Midbrain (tissue), 1 donor: Measurements from ENCODE around the gene PAQR5.
"Not testable (repeated sequence)": the region's sequence is repeated elsewhere in the genome, so short reads cannot be mapped to it uniquely, and the experiment has no call there.

Experiments
- DNase-seq: peaks from one replicate; lab custom pipeline; 2025; lab: John Stamatoyannopoulos, UW

PAQR5 gene, protein sequence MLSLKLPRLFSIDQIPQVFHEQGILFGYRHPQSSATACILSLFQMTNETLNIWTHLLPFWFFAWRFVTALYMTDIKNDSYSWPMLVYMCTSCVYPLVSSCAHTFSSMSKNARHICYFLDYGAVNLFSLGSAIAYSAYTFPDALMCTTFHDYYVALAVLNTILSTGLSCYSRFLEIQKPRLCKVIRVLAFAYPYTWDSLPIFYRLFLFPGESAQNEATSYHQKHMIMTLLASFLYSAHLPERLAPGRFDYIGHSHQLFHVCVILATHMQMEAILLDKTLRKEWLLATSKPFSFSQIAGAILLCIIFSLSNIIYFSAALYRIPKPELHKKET

DNA sequence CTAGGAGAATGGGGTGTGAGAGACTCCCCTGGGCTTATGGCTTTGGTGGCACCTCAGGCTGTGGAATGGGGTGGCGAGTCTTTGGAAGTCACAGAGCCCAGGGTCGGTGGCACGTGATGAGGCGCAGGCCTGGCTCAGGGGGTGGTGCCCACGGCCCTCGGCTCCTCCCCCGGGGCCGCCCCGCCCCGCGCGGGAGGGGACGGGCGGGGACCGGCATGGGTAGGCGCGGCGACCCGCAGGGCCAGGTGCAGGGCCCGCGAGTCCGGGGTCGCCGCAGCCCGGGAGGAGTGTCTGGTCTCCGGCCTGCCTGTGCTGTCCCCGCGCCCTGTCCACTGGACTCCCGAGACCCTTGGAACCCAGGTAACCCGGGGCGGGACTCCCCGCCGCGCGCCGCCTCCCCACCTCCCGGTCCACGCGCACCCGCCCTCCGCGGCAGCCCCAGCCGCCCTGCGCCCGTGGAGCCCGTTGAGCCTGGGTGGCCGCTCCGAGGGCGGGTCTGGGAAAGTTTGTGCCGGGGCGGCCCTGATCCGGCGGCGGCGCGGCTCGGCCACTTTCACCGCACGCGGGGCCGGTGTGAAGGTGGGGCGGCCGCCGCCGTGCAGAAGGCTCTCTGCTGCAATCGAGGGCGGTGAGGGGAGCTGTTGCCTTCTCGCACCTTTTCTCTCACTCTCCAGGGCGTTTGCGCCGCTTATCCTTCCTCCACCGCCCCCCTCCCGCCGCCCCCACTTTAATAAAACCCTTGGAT, at the start of gene PAQR5:
Gene PAQR5 (plus strand): TSS at position 216 of the 745 bp plus-strand sequence. CDS start 61,169 bp downstream, outside the sequence.
- DNase-seq: no peak

DNA sequence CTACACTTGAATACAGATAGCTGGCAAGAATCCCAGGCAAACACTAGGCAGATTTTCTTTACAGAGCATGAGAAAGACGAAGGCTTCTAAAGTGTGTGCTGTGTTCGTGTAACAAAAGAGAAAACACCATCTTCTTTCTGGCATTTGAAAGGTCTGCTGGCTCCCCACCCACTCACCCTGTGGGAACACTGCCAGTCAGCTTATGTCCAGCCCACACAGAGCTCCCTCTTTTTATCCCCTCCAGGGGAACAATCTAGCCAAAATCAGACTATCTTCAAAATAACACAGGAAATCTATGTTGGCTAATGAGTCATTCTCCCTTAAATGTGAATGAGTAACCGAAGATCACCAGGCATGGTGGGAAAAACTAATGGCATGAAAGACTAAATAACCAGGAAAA, 45.6 kb upstream of the PAQR5 start:
- DNase-seq: no peak

DNA sequence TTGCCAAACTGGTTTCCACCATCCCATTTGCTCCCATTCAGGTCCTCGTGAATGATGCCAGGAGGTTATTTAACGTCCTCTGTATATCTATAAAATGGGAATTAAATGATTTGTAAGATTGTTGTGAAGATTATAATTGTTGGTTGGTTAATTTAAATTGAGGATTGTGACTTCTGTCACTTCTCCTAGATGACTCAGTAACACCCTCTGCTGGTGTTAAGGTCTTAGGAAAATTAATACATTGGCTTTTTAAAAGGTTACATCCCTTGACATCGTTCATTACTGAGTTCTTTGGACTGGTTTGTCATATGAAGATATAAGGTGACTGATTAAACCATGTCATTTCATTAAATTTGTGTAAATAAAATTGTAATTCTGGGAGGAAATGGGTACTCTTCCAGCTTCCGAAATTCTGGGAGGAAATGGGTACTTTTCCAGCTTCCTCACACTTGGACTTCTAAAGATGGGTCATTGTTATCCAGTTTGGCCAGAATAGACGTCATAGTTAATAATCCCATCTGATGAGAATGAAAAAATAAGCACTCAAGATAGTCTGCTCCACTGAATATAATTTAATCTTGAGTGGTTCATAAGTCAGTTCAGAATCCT, 33.3 kb upstream of the PAQR5 start:
- peak; percentile 55 for DNase-seq

DNA sequence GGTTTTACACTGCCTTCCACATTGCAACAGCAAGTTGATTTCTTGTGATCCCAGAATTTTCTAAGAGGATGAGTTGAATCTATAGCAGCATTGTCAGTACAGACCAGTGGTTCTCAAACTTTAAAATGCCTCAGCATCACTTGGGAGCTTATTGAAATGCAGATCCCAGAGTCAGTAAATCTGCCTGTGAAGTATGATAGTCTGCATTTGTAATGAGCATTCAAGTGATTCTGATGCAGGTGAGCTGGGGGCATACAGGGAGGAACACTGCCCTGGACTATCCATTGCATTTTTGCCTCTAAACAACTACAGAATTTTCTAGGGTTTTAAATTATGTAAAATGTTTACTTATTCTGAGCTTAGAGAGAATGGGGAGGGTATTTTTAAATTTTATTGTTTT, 27.5 kb upstream of the PAQR5 start:
- DNase-seq: no peak

DNA sequence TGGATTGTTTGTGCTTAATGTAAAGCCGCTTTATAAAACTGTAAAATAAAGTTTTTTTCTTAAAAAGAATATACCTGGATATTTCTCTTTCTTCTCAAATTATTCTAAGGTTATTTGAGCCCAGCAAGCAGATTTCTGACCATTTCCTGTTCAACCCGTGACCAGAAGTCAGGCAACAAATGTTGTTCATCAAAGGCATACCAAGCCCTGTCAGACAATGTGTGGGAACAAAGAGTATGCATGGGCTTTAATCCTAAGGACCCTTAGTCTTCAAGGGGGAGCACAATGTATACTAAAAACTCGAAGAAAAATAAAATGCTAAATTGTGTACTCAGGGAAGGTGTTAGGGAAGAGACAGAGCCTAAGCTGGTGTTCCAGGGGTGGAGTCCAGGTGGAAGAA, 26.6 kb upstream of the PAQR5 start:
- DNase-seq: no peak

DNA sequence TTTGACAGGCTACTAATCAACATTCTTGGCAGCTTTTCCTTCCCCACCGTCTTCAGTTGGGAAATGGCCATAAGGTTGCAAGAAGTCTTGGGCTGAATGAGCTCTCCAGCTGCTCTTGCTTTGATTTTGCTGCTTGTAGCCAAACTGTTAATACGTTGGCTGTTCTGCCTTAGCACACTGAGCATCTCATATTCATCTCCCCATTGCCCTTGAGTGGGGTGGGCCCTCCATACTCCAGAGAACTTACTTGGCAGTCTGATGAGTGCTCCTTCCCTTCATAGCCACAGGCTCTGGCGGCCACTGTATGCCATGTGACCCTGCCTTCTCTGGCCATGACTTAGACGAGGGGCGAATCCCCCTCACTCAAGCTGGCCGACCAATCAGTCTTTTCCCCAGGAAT, 25.8 kb upstream of the PAQR5 start:
- no peak for DNase-seq

DNA sequence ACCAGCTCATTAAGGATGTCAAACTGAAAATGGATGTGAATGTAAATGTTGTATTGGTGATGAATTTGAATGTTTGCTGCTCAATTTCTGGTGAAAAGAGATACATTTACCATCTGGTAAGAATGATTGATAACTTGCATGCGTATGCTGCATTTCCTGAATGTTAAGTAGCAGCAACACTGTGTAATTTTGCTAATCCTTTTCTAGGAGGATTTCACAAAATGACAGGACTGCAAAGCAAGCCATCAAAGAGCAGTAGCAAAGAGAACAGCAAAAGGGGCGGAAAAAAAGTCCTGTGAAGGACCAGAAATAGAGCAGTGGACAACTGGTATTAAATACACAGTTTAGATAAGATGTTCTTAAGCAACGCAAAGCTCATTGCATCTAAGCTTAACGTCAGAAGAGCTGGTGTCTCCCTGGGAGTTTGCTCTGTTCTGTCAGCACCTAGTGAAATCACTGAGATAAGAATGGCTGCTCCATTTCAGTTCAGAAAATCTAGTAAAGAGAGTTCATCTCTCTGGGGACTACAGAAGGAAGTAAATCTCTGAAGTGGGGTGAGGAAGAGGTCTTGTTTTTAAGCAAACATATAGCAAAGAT, 23.5 kb upstream of the PAQR5 start:
- DNase-seq: no peak

DNA sequence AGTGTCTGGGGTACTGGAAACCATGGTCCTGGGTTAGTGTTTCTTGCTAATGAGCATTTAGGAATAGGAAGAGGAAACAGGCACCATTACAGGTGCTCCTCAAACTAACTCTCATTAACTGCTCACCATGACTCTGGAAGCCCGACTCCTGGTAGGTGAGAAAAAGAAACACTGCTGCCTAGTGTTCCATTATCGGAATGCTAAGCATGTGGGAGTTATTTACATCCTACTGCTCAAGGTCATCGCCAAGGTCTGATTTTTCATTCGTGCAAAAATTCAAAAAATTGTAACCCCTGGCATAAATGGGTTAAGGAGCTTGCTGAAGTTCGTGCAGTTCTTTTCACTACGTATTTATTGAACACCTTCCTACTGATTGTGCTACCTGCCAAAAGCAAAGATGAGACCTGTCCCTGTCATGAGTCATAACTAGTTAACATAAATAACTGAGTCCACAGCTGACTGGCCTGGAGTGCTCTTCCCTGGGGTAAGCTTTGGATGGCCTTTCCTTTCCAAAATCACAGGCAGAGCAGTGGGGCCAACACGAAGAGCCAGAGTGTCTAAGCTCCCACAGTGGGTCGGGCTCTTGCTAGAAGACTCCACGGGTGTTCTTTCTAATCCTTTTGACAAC, 22.7 kb upstream of the PAQR5 start:
- DNase-seq: no peak

DNA sequence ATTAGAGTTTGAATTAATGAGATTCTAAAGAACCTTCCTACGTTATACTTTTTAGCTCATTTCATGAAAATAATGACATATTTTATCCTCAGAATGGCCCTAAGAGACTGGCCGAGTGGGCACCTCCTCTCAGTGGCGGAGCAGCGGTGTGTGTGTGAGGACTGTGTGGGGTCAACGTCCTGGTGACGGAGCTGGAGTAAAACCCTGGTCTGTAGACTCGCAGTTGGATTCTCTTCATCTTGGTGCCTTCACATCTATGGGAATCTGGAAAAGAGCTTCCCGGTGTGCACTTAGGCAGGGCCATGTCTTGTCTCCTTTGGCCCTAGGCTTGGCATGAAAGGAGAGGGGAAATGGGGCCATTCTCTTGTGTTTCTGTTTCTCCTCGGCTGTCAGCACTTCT, 21.4 kb upstream of the PAQR5 start:
- no peak for DNase-seq

DNA sequence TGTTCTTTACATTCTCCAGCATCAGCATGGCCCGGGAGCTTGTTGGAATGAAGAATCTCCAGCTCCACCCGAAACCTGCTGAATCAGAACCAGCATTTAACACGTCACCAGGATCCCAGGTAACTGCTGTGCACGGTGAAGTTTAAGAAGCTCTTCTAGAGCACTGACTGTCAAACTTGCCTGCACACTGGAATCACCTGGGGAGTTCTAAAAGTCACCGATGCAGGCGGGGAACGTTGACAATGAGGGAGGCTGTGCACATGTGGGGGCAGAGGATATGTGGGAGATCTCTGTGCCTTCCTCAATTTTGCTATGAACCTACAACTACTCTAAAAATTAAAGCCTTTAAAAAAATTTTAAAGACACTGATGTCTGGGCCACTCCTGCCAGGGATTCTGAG, 19.1 kb upstream of the PAQR5 start:
- no peak for DNase-seq

DNA sequence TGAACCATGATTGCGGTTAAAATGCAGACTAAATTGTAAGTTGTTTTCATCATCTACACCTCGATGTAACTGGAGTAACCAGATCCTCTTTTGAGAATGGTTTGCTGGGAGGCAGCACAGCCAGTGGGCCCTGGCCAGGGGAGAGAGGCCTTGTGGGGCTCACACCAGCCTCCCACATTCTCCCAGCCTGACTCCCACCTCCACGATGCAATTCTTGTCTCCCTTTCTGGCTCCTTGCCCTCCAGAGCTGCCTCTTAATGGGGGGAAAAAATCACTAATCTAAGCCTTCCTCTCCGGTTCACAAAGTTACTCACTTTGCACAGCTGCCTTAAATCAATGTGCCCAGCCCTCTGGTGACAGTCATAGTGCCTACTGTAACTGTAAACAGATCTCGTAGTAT, 17.9 kb upstream of the PAQR5 start:
- DNase-seq: no peak

DNA sequence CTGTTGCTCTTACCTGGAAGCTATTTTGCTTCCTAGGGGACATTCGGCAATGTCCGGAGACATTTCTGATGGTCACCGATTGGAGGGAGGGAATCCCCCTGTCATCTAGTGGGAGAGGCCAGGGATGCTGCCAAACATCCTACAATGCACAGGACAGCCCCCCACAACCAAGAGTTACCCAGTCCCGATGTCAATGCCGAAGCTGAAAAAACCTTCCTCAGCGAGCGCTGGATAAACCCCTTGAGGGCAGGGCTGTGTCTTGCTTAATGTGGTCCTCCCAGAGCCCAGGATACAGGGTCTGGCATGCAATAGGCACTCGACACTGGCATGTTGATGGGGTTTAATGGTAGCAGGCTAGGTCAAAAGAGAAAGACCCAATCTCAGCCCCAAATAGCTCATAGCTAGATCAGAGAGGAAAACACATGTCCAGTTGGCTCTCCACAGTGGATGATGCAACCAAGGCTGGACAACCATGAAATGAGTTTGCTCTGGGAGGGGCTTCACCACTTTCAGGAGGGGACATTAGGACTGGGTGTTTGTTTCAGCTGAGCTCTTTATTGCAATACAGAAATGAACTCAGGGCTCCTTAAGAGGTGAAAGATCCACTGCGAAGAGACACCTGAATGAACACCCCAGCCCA, 16.5 kb upstream of the PAQR5 start:
- DNase-seq: no peak

DNA sequence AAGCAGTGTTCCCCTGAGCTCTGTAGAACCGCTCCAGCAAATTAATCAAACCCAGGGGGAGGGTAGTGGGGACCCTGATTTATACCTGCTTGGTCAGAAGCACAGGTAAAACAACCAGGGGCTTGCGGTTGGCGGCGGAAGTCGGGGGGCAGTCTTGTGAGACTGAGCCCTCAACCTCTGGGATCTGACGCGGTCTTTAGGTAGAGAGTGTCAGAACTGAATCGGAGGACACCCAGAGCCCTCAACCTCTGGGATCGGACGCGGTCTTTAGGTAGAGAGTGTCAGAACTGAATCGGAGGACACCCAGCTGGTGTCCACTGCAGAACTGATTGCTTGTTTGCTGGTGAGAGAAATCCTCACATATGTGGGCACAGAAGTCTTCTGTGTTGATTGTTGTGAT, 12.9 kb upstream of the PAQR5 start:
- DNase-seq: no peak

DNA sequence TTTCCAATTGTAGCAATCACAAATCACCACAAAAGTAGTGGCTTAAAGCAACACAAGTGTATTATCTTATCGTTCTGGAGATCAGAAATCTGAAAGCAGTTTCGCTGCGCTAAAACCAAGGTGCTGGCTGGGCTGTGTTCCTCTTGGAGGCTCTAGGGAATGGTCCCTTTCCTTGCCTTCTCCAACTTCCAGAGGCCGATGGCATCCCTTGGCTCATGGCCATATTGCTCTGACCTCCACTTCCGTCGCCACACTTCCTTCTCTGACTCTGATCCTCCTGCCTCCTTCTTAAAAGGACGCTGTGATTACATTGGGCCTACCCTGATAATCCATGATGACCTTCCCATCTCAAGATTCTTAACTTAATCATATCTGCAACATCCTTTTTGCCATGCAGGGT, 10.7 kb upstream of the PAQR5 start:
- no peak for DNase-seq

DNA sequence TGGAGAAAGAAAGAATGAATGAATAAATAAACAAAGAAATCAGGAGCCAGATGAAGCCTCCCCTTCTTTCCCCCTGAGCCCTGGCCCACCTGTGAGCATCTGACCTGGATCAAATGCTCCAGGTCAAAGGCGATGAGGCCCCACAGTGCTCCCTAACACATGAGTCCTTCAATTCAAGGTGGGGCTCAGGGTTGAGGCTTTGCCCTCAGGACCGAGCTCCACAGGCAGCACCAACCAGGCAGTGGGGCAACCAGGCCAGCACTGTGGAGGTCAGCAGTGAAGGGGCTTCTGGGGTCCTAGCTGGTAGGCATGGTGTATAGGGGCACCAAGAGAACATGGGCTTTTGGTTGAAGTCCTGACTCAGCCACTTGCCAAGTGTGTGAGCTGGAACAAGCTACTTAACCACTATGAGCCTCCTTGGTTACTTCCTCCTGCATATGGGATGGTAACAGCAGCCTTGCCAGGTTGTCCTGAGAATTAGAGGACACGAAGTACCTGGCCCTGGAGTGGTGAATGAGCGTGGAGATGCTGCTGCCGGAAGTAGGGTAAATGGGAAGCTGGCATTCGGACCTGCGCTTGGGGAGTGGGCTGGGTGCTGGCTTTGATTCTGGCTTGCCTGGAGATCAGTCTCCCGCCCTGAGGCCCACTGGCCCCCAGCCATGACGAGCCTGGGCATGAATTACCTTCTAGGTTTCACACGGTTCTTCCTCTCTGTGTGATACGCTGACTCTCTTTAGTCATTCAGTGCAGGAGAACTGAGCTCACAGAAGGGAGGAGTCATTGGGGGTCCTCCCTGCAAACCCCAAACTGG, 10.0 kb upstream of the PAQR5 start:
- no peak for DNase-seq

DNA sequence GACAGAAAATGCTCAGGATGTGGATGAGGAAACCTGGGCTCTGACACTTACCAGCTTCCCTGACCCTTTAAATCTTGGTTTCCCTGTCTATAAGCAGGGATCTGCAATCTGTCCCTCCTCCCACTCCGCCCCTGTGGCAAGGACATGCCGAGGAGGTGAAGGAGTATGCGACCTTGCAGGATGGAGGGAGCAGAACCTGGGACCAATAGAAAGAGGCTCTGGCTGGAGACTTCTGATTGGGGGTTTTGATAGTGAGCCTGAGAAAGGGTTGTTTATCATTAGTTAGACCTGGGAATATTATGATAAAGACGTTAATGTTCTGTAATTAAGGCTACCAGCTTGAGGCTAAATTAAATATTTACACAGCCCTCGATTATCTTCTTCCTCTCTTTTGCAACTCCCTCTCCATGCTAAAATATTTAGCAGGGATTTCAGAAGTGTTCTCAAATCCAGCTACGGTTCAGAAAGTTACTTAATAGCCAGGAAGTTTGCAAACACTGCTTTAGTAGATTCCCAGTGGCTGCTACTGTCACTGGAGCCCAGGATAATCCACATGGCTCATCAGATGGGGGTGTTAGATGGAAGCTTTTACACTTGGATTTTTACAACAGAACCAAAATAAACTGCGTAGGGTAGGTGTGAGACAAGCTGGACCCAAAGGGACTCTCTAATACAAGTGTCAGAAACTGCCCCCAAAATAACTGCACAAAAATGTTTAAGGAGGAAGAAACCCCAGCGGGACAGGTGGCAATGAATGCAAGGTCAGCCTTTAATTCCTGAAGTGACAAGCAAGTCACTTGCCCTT, 9.2 kb upstream of the PAQR5 start:
- DNase-seq: no peak

DNA sequence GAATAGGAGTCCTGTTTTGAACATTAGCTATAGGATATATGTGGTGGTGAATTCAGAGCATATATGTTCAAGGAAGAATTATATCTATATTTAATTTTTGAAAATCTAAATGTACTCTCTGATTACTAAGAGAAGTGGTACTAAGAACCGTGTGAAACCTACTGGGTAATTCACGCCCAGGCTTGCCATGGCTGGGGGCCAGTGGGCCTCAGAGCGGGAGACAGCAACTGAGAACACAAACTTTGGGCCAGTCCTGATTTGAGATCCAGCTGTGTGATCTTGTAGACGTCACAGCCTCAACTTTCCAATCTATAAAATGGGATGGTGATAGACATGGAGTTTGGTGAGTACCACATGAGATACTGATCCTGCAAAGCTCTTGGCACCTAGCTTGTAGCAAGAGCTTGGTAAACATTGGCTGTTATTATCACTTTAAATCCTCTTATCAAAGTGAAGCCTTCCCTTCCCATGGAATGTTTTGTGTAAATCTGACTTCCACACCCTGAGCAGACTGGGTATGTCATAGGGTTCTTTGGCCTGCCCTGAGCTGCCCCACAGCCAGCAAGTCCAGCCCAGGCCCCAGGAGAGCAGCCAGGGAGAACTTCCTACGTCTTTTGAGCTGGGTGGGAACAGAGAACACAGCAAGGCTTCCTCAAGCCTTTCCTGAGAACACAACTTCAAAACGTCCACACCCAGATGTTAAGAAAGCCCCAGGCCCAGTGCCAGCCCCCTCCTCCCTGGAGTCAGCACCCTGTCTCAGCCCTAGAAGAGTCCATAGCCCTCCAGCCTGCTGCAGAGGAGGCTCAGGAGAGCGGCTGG, 8.2 kb upstream of the PAQR5 start:
- no peak for DNase-seq

DNA sequence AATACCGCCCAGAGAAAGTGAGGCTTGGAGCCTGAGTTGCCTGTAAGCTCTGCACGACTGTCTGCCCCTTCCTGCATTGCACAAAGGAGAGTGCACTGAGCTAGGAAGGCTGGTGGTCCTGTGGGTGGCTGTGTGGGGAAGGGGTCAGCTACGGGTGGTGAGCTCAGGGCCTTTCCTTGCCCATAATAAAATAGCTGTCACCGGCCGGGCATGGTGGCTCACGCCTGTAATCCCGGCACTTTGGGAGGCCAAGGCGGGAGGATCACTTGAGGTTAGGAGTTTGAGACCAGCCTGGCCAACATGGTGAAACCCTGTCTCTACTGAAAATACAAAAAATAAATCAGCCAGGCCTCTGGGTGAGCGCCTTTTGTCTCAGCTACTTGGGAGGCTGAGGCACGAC, 7.1 kb upstream of the PAQR5 start:
- not testable (repeated sequence) for DNase-seq

DNA sequence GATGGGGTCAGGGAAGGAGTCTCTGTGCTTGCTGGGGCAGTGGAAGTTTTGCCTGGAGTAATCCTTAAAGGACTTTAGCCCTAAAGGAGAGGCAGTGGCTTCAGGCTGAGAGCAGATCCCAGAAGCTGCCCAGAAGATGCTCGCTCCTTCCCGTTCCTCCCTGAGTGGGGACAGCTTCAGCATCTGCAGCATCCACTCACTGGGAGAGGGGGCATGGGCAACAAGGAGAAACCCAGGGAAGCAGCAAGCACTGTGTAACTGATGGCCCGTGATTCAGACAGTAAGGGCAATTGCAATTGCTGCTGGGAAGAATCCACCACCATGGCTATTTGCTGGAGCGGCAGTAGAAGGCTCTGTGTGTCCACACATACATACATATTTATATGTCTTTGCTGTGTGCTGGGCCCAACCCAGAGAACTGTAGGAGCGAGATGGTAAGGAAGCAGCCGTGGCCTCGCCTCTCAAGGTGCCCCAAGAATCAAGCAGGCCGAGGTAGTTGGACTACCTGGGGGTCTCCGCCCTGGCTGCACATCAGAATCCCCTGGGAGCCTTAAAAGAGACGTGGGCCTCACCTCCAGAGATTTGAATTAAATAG, 5.8 kb upstream of the PAQR5 start:
- DNase-seq: no peak
